CD14-positive monocyte (primary cell): Measurements from ENCODE around the gene PIEZO1. TPM values are rescaled to one million over a fixed set of nuclear protein-coding genes. Genes with fewer than 3 reads are reported as not detected.

ENCODE experiments used
- DNase-seq, 3 donors: peaks; one replicate each; pipeline ENCODE4 v3.0.0-alpha.2; 2011 to 2022
- H2AFZ ChIP-seq: 2 replicates; pipeline ENCODE4 v1.6.0; 2012; ENCODE audit warnings: mild to moderate bottlenecking, low read depth, low read length, inconsistent platforms; ENCODE audit not compliant: insufficient read depth, poor library complexity, severe bottlenecking
- H3K27ac ChIP-seq, 2 donors: 1 replicate in 1 of 2; 2 replicates in 1 of 2; pipeline ENCODE4 v1.5.1; 2012 to 2013; ENCODE audit warnings: low read length in 2 of 2, control low read depth in 1 of 2, inconsistent platforms in 1 of 2, low read depth in 1 of 2, mild to moderate bottlenecking in 1 of 2
- H3K27me3 ChIP-seq, 2 donors: one replicate each; pipeline versions ENCODE4 v1.6.0 to v1.6.1; 2011 to 2013; ENCODE audit warnings: low read length in 2 of 2; ENCODE audit not compliant: control insufficient read depth in 2 of 2, insufficient read depth in 2 of 2
- H3K36me3 ChIP-seq, 2 donors: replicated peaks in 1 of 2; 1 replicate in 1 of 2; 2 replicates in 1 of 2; pipeline versions ENCODE4 v1.5.1 to v1.6.1; 2012 to 2013; ENCODE audit warnings: low read length in 2 of 2, control low read depth in 1 of 2, inconsistent platforms in 1 of 2, mild to moderate bottlenecking in 1 of 2; ENCODE audit not compliant: insufficient read depth in 2 of 2, control insufficient read depth in 1 of 2
- H3K4me1 ChIP-seq, 2 donors: 1 replicate in 1 of 2; 2 replicates in 1 of 2; pipeline versions ENCODE4 v1.5.1 to v1.6.1; 2012 to 2013; ENCODE audit warnings: low read length in 2 of 2, control low read depth in 1 of 2, inconsistent platforms in 1 of 2, mild to moderate bottlenecking in 1 of 2, moderate library complexity in 1 of 2; ENCODE audit not compliant: insufficient read depth in 2 of 2, control insufficient read depth in 1 of 2
- H3K4me2 ChIP-seq: replicated peaks from 2 replicates; pipeline ENCODE3; 2012; ENCODE audit warnings: low read length, moderate library complexity, mild to moderate bottlenecking; ENCODE audit not compliant: poor library complexity, severe bottlenecking; ENCODE audit errors: extremely low read depth
- H3K4me3 ChIP-seq, 3 experiments: fragments of 200-600 bp in 1 of 3; sonication (generic) in 1 of 3; replicated peaks in 1 of 3; 1 replicate in 2 of 3; 2 replicates in 1 of 3; pipeline ENCODE4 v1.5.1; 2011 to 2013; ENCODE audit warnings: low read length in 3 of 3, mild to moderate bottlenecking in 3 of 3, control low read depth in 2 of 3, low read depth in 2 of 3, inconsistent platforms in 1 of 3, moderate library complexity in 1 of 3
- H3K79me2 ChIP-seq: 2 replicates; pipeline ENCODE4 v1.6.0; 2012; ENCODE audit warnings: mild to moderate bottlenecking, control low read depth, inconsistent platforms, low read length, moderate library complexity; ENCODE audit not compliant: insufficient read depth
- H3K9ac ChIP-seq: 2 replicates; pipeline ENCODE4 v1.6.0; 2017; ENCODE audit warnings: low read length, mild to moderate bottlenecking; ENCODE audit not compliant: insufficient read depth, poor library complexity, severe bottlenecking
- H3K9me3 ChIP-seq, 2 donors: replicated peaks in 1 of 2; 1 replicate in 1 of 2; 2 replicates in 1 of 2; pipeline versions ENCODE4 v1.5.1 to v1.6.1; 2012 to 2013; ENCODE audit warnings: low read length in 2 of 2, control low read depth in 1 of 2; ENCODE audit not compliant: control insufficient read depth in 1 of 2, insufficient read depth in 1 of 2
- H4K20me1 ChIP-seq: 2 replicates; pipeline ENCODE4 v1.6.0; 2012; ENCODE audit warnings: mild to moderate bottlenecking, low read length, control low read depth, moderate library complexity; ENCODE audit not compliant: insufficient read depth
- H3K27ac Mint-ChIP-seq, 7 donors: one replicate each; pipeline ENCODE4 v1.8.0; 2020; ENCODE audit warnings: mild to moderate bottlenecking in 7 of 7, mixed read lengths in 7 of 7, moderate library complexity in 6 of 7, inconsistent platforms in 2 of 7
- H3K27me3 Mint-ChIP-seq, 3 donors: one replicate each; pipeline ENCODE4 v1.8.0; 2021 to 2022; ENCODE audit warnings: low read depth in 3 of 3, mild to moderate bottlenecking in 3 of 3, mixed read lengths in 3 of 3, moderate library complexity in 3 of 3, inconsistent platforms in 1 of 3
- H3K36me3 Mint-ChIP-seq, 2 donors: one replicate each; pipeline ENCODE4 v1.8.0; 2020; ENCODE audit warnings: mixed read lengths in 2 of 2, inconsistent platforms in 1 of 2, mild to moderate bottlenecking in 1 of 2
- H3K4me1 Mint-ChIP-seq: one replicate; pipeline ENCODE4 v1.8.0; 2020; ENCODE audit warnings: mild to moderate bottlenecking, mixed read lengths
- H3K4me3 Mint-ChIP-seq, 2 donors: one replicate each; pipeline ENCODE4 v1.8.0; 2020; ENCODE audit warnings: mild to moderate bottlenecking in 2 of 2, mixed read lengths in 2 of 2, moderate library complexity in 1 of 2
- H3K9me3 Mint-ChIP-seq, 7 donors: one replicate each; pipeline ENCODE4 v1.8.0; 2020 to 2022; ENCODE audit warnings: mixed read lengths in 7 of 7, mild to moderate bottlenecking in 6 of 7, moderate library complexity in 6 of 7, inconsistent platforms in 2 of 7
- CTCF ChIP-seq: fragments of 200-600 bp; IDR thresholded peaks from one replicate; pipeline ENCODE4 v1.8.0; 2022; ENCODE audit warnings: antibody characterized with exemption, mild to moderate bottlenecking
- WGBS: methylation state at CpG from one replicate; pipeline ENCODE4 v1.1.5; 2013; ENCODE audit warnings: missing lambda C conversion rate; ENCODE audit not compliant: insufficient coverage; 5-methylcytosine and 5-hydroxymethylcytosine counted together
- intact Hi-C, 2 donors: fragments of 100-400 bp; cut with micrococcal nuclease; formaldehyde crosslinking; loops; one replicate each; pipeline versions ENCODE4 v1.15.0 to v1.15.1; 2023
- polyA plus RNA-seq, 3 donors: library from polyadenylated mRNA; depleted of rRNA in 1 of 3; unstranded in 2 of 3; stranded (reverse) in 1 of 3; fragments of 300-500 nt in 2 of 3; fragments of >200 nt in 1 of 3; fragmentation: Illumina TruSeq in 2 of 3; gene quantifications; 1 replicate in 2 of 3; 2 replicates in 1 of 3; pipeline ENCODE4 v1.2.3, GENCODE V29; 2012 to 2021

PIEZO1 gene
- polyA plus RNA-seq, 3 donors = 10.2 to 405 (median 15.0) TPM

DNA sequence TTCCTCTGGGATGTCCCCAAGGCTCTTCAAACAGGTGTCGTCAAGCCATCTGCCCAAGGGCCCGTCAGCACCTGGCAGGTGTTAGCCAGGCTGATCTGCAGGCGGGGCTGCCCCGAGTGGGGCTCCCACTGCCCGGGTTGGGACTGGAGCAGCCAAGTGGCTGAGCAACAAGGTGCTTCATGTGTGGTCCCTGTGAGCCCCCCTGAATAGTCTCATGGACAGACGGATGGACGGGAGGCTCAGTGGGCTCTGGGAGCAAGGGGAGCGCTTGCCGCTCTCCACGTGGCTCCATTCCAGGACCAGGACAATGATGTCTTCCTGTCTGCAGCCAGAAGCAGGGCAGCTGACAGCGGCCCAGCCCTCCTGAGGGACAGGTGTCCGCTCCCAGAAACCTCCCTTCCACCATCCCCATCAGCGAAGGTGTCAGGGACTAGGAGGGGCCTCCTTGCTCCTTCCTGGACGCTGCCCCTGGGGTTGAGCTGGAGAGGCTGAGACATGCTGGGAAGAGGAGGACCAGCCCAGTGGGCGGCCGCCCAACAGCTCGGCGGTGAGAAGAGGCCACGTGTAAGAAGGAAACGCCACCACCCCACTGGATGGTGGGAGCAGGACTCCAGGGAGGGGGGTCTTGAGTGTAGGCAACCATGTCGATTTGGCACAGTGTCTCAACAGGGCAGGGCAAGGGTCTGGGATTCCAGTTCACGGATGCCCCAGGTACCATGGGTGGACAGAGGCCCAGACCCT is 108.3 kb downstream of the PIEZO1 start:
- Mint-ChIP-seq H3K27ac (no peak overlapping the region), H3K4me3 (no peak overlapping the region), H3K36me3 (peaks cover 32 to 62% of the 10 kb centered on the region in 2 donors), H3K9me3 (no peaks in the 10 kb centered on the region), H3K27me3 (no peaks in the 10 kb centered on the region), H3K4me1 (peaks cover 16% of the 10 kb centered on the region)
- DNase-seq = no peak
- Histone ChIP-seq H3K27ac (no peak overlapping the region), H3K4me1 (peaks cover 18 to 20% of the 10 kb centered on the region in 2 donors), H3K9me3 (no peaks in the 10 kb centered on the region), H3K27me3 (no peaks in the 10 kb centered on the region), H4K20me1 (peaks cover 7% of the 10 kb centered on the region), H3K9ac (no peak overlapping the region), H3K36me3 (peaks cover 38% of the 10 kb centered on the region in 2 donors), H3K4me3 (no peak overlapping the region), H3K79me2 (no peaks in the 10 kb centered on the region), H3K4me2 (no peak overlapping the region), H2AFZ (no peak overlapping the region)
- whole genome bisulfite sequencing = 95% methylated on average over 19 of the region's 22 CpGs
- intact Hi-C loops = no loop called here
- TF ChIP-seq CTCF = no peak

GRCh38 chr16:88673716-88674379 is 111.2 kb downstream of the PIEZO1 start:
- 95% methylated on average over 9 of the region's 19 CpGs for whole genome bisulfite sequencing

More at GRCh38 chr16:88673716-88674379, 111.2 kb downstream of the PIEZO1 start:
- H3K4me1 ChIP-seq = no peaks in the 10 kb centered on the region
- H2AFZ ChIP-seq = no peak overlapping the region
- H3K9ac ChIP-seq = no peak overlapping the region
- no peaks in the 10 kb centered on the region for H3K9me3 ChIP-seq
- no peak for DNase-seq
- peaks cover 26 to 33% of the 10 kb centered on the region in 2 donors for H3K36me3 ChIP-seq
- no peaks in the 10 kb centered on the region for H3K27me3 ChIP-seq
- H3K27ac Mint-ChIP-seq = peak overlapping the region in 1 of 7 donors; percentile 36
- H3K4me1 Mint-ChIP-seq = no peaks in the 10 kb centered on the region
- H3K36me3 Mint-ChIP-seq = peaks cover 22 to 45% of the 10 kb centered on the region in 2 donors
- intact Hi-C loops = no loop called here
- no peak overlapping the region for H3K4me3 Mint-ChIP-seq
- peaks cover 7% of the 10 kb centered on the region for H4K20me1 ChIP-seq
- no peak overlapping the region for H3K27ac ChIP-seq
- peaks cover 0 to 2% (median 0%) of the 10 kb centered on the region in 7 donors for H3K9me3 Mint-ChIP-seq
- H3K4me3 ChIP-seq = no peak overlapping the region
- peaks cover 0 to 5% (median 2%) of the 10 kb centered on the region in 3 donors for H3K27me3 Mint-ChIP-seq
- no peak for TF ChIP-seq CTCF
- no peaks in the 10 kb centered on the region for H3K79me2 ChIP-seq
- no peak overlapping the region for H3K4me2 ChIP-seq
